HepG2 (cell line): ENCODE measurements around the gene SENP6. TPM values are rescaled to one million over a fixed set of nuclear protein-coding genes. Genes with fewer than 3 reads are reported as not detected.
"Not testable (repeated sequence)": the region's sequence is repeated elsewhere in the genome, so short reads cannot be mapped to it uniquely, and the experiment has no call there.

Source experiments
- ATAC-seq: fragments of 200-7000 bp; cut with Tn5 transposase; 3 replicates; pipeline ENCODE4 v1.9.1; 2020; ENCODE audit warnings: mild to moderate bottlenecking, moderate library complexity
- BruUV-seq: library from RNA; stranded (reverse); fragments of 400-500 nt; replicated peaks from 2 replicates; lab custom pipeline; 2021; lab: Mats Ljungman, UMichigan
- CTCF ChIA-PET: fragments of 300-600 bp; formaldehyde crosslinking; extraction: SDS; loops from one replicate; lab custom pipeline; 2021; ENCODE audit warnings: low total read pairs, inconsistent platforms, low intra/inter-chr PET ratio; lab: Yijun Ruan, JAX
- POLR2A ChIA-PET: fragments of 350-600 bp; sonication (Branson Sonifier 250); formaldehyde crosslinking; loops from one replicate; lab custom pipeline; 2020; ENCODE audit warnings: antibody characterized with exemption, inconsistent platforms; lab: Yijun Ruan, JAX
- DNase-seq: peaks from one replicate; pipeline ENCODE4 v3.0.0-alpha.2; 2015; ENCODE audit warnings: low spot score
- FAIRE-seq: peaks from 3 replicates; lab custom pipeline; 2011; peaks lifted over from hg19 to GRCh38; lab: Jason Lieb, UNC
- H2AFZ ChIP-seq: one replicate; pipeline ENCODE4 v1.6.1; 2011; ENCODE audit warnings: low read length, inconsistent platforms
- H3K27ac ChIP-seq: fragments of 300-600 bp; 3 replicates; pipeline ENCODE4 v1.8.0; 2011; ENCODE audit warnings: mixed run types, mild to moderate bottlenecking, mixed read lengths, low read length, inconsistent platforms; ENCODE audit not compliant: insufficient read depth; ENCODE audit errors: extremely low read length
- H3K27me3 ChIP-seq, 2 experiments: fragments of 200-600 bp in 1 of 2; 2 replicates in 1 of 2; 3 replicates in 1 of 2; pipeline versions ENCODE4 v1.6.0 to v1.8.0; 2011; ENCODE audit warnings: low read length in 2 of 2, mild to moderate bottlenecking in 2 of 2, moderate library complexity in 2 of 2, inconsistent platforms in 1 of 2; ENCODE audit not compliant: insufficient read depth in 2 of 2, control insufficient read depth in 1 of 2
- H3K36me3 ChIP-seq, 2 experiments: fragments of 200-600 bp in 1 of 2; replicated peaks in 1 of 2; 2 replicates in 1 of 2; 3 replicates in 1 of 2; pipeline versions ENCODE4 v1.5.1 to v1.8.0; 2011; ENCODE audit warnings: low read length in 2 of 2, inconsistent platforms in 1 of 2; ENCODE audit not compliant: insufficient read depth in 2 of 2, control insufficient read depth in 1 of 2
- H3K4me1 ChIP-seq: 2 replicates; pipeline ENCODE4 v1.5.1; 2012; ENCODE audit warnings: low read length, inconsistent platforms; ENCODE audit not compliant: insufficient read depth
- H3K4me2 ChIP-seq: 2 replicates; pipeline ENCODE4 v1.6.0; 2011; ENCODE audit warnings: low read depth, low read length, inconsistent platforms
- H3K4me3 ChIP-seq, 3 experiments: fragments of 200-600 bp in 1 of 3; sonication (generic), shearing (Covaris generic) in 1 of 3; replicated peaks in 1 of 3; 2 replicates each; pipeline ENCODE4 v1.5.1; 2011 to 2016; ENCODE audit warnings: low read length in 3 of 3, inconsistent platforms in 2 of 3, low read depth in 2 of 3, mild to moderate bottlenecking in 2 of 3, control low read depth in 1 of 3, mixed read lengths in 1 of 3; ENCODE audit not compliant: insufficient read depth in 1 of 3
- H3K79me2 ChIP-seq: one replicate; pipeline ENCODE4 v1.6.1; 2011; ENCODE audit warnings: low read length, inconsistent platforms; ENCODE audit not compliant: insufficient read depth
- H3K9ac ChIP-seq: 2 replicates; pipeline ENCODE4 v1.6.0; 2011; ENCODE audit warnings: mild to moderate bottlenecking, low read depth, low read length, inconsistent platforms; ENCODE audit not compliant: insufficient read depth
- H3K9me3 ChIP-seq: 2 replicates; pipeline ENCODE4 v1.5.1; 2012; ENCODE audit warnings: mild to moderate bottlenecking, low read length
- H4K20me1 ChIP-seq: 2 replicates; pipeline ENCODE4 v1.6.0; 2011; ENCODE audit warnings: inconsistent platforms, mild to moderate bottlenecking, low read length, moderate library complexity; ENCODE audit not compliant: insufficient read depth
- CEBPB ChIP-seq: IDR thresholded peaks from 2 replicates; pipeline ENCODE4 v1.6.1; 2011; ENCODE audit warnings: low read depth, low read length, improper control_type of control experiment, borderline replicate concordance
- CEBPG ChIP-seq: IDR thresholded peaks from 2 replicates; pipeline ENCODE4 v1.6.1; 2016
- POGZ ChIP-seq: sonication (generic); formaldehyde crosslinking; IDR thresholded peaks from 2 replicates; pipeline ENCODE4 v1.4.0; 2020; ENCODE audit warnings: mild to moderate bottlenecking, missing genetic modification reagents
- RARA ChIP-seq: IDR thresholded peaks from 2 replicates; pipeline ENCODE4 v1.6.1; 2016; ENCODE audit warnings: missing genetic modification reagents, missing compliant biosample characterization
- TFAP4 ChIP-seq: sonication (generic); IDR thresholded peaks from 2 replicates; pipeline ENCODE4 v1.6.1; 2016; ENCODE audit warnings: low read depth, borderline replicate concordance
- ZBTB33 ChIP-seq: sonication (generic); formaldehyde crosslinking; IDR thresholded peaks from 2 replicates; pipeline ENCODE4 v1.4.0; 2020; ENCODE audit warnings: missing genetic modification reagents
- ZMYM4 ChIP-seq: sonication (generic); formaldehyde crosslinking; IDR thresholded peaks from 2 replicates; pipeline ENCODE4 v1.8.1; 2023; ENCODE audit warnings: mild to moderate bottlenecking, missing genetic modification reagents
- ZNF644 ChIP-seq: IDR thresholded peaks from 2 replicates; pipeline ENCODE4 v1.6.1; 2016; ENCODE audit warnings: low read depth
- ZNF770 ChIP-seq: sonication (generic); formaldehyde crosslinking; IDR thresholded peaks from 2 replicates; pipeline ENCODE4 v1.5.0; 2020; ENCODE audit warnings: mild to moderate bottlenecking, missing genetic modification reagents
- WGBS: methylation state at CpG from one replicate; pipeline ENCODE4 v1.1.6; 2017; ENCODE audit warnings: low lambda C conversion rate; 5-methylcytosine and 5-hydroxymethylcytosine counted together
- in situ Hi-C: cut with HindIII; loops from 2 replicates; pipeline ENCODE4 v1.10.0; 2017; ENCODE audit warnings: low pct_unique_long_range_greater_than_20kb; ENCODE audit not compliant: extremely low pct_ligation_motif_present
- intact Hi-C: fragments of 100-400 bp; cut with micrococcal nuclease; formaldehyde crosslinking; loops from one replicate; pipeline ENCODE4 v1.10.0; 2022; ENCODE audit not compliant: unreplicated experiment
- polyA plus RNA-seq, 8 experiments: library from polyadenylated mRNA; depleted of rRNA in 3 of 8; stranded (reverse) in 7 of 8; unstranded in 1 of 8; fragments of >200 nt; fragmentation: Illumina TruSeq in 4 of 8; extraction: Trizol in 4 of 8; gene quantifications; 2 replicates each; pipeline versions ENCODE4 v1.2.1 to v1.2.3, GENCODE V29; 2011 to 2016; ENCODE audit warnings: low read depth in 4 of 8, missing spikeins in 1 of 8, mixed read lengths in 1 of 8; ENCODE audit not compliant: insufficient read depth in 1 of 8
- total RNA-seq, 5 experiments: library from RNA; depleted of rRNA; stranded (reverse); fragments of >200 nt; fragmentation: Illumina TruSeq; extraction: Trizol; gene quantifications; 2 replicates each; pipeline ENCODE4 v1.2.3, GENCODE V29; 2016; ENCODE audit warnings: low read depth in 1 of 5
- TF ChIP-seq, protein P1 (sequence below): IDR thresholded peaks from 2 replicates; pipeline ENCODE4 v1.4.0; 2020; ENCODE audit warnings: mild to moderate bottlenecking, missing genetic modification reagents
- TF ChIP-seq, protein P2 (sequence below): sonication (generic); formaldehyde crosslinking; IDR thresholded peaks from 2 replicates; pipeline ENCODE4 v1.4.0; 2020; ENCODE audit warnings: missing genetic modification reagents

Gene SENP6
- total and polyA plus RNA-seq, 2 of the 13 experiments (the other 11 are each of a cell fraction or from before 2014, with no cell fraction given), result 21.9 to 50.1 TPM

- FAIRE-seq, POLR2A ChIA-PET, H3K4me2 ChIP-seq, H3K27me3 ChIP-seq, H3K79me2 ChIP-seq, H3K9me3 ChIP-seq, BruUV-seq, H3K27ac ChIP-seq, H3K4me1 ChIP-seq, intact Hi-C loops, H2AFZ ChIP-seq, CTCF ChIA-PET, H3K4me3 ChIP-seq, in situ Hi-C loops, H4K20me1 ChIP-seq, H3K9ac ChIP-seq: not testable (repeated sequence)
- ATAC-seq (peak; percentile 48; the same call in 2 of the 3 replicates), DNase-seq (peak; percentile 10)
- H3K36me3 ChIP-seq, result peaks cover 1 to 26% of the 10 kb centered on the region in 2 experiments; a peak in 4 of 5 replicates
- WGBS, result 94% methylated on average over 4 of the region's 4 CpGs
- TF ChIP-seq, protein P1, sequence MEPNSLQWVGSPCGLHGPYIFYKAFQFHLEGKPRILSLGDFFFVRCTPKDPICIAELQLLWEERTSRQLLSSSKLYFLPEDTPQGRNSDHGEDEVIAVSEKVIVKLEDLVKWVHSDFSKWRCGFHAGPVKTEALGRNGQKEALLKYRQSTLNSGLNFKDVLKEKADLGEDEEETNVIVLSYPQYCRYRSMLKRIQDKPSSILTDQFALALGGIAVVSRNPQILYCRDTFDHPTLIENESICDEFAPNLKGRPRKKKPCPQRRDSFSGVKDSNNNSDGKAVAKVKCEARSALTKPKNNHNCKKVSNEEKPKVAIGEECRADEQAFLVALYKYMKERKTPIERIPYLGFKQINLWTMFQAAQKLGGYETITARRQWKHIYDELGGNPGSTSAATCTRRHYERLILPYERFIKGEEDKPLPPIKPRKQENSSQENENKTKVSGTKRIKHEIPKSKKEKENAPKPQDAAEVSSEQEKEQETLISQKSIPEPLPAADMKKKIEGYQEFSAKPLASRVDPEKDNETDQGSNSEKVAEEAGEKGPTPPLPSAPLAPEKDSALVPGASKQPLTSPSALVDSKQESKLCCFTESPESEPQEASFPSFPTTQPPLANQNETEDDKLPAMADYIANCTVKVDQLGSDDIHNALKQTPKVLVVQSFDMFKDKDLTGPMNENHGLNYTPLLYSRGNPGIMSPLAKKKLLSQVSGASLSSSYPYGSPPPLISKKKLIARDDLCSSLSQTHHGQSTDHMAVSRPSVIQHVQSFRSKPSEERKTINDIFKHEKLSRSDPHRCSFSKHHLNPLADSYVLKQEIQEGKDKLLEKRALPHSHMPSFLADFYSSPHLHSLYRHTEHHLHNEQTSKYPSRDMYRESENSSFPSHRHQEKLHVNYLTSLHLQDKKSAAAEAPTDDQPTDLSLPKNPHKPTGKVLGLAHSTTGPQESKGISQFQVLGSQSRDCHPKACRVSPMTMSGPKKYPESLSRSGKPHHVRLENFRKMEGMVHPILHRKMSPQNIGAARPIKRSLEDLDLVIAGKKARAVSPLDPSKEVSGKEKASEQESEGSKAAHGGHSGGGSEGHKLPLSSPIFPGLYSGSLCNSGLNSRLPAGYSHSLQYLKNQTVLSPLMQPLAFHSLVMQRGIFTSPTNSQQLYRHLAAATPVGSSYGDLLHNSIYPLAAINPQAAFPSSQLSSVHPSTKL (CRISPR knock-in tag), result peak; percentile 12; the same call in 1 of the 2 replicates
- peak; percentile 49; the same call in 1 of the 2 replicates for TF ChIP-seq CEBPB
- TF ChIP-seq ZMYM4 (CRISPR knock-in tag), result 0 out of 2 replicates have a peak, but pooled peaks have one; percentile 31
- 0 out of 2 replicates have a peak, but pooled peaks have one; percentile 16 for TF ChIP-seq POGZ (CRISPR knock-in tag)
- peak; percentile 34; the same call in 1 of the 2 replicates for TF ChIP-seq RARA (CRISPR knock-in tag)
- peak; percentile 18; the same call in 1 of the 2 replicates for TF ChIP-seq ZNF644
- TF ChIP-seq TFAP4, result peak; percentile 34; the same call in 1 of the 2 replicates
- peak; percentile 67 for TF ChIP-seq CEBPG (CRISPR knock-in tag)
- TF ChIP-seq, protein P2, sequence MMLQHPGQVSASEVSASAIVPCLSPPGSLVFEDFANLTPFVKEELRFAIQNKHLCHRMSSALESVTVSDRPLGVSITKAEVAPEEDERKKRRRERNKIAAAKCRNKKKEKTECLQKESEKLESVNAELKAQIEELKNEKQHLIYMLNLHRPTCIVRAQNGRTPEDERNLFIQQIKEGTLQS (CRISPR knock-in tag), result 0 out of 2 replicates have a peak, but pooled peaks have one; percentile 30
- TF ChIP-seq ZBTB33 (CRISPR knock-in tag), result peak; percentile 67
- peak; percentile 90 for TF ChIP-seq ZNF770
Observed at GRCh38 chr6:75708334-75708733, 106.7 kb downstream of the SENP6 start.
